Measurements from ENCODE around the gene SLX9.

Gene SLX9

DNA sequence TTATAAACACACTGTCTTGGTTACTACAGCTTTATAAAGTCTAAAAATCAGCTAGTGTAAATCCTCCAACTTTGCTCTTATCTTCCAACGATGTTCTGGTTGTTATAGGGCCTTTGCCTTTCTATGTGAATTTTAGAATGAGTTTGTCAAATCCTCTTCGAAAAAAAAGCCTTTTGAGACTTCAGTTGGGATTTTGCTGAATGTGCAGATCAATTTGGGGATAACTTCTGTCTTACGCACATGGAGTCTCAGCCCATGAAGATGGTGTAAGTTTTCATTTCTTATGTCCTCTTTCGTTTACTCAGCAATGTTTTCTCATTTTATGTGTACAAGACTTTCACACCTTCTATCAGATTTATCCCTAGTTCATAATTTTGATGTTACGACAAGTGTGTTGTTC is 69.8 kb downstream of the SLX9 start:
- DNase-seq: no peak

DNA sequence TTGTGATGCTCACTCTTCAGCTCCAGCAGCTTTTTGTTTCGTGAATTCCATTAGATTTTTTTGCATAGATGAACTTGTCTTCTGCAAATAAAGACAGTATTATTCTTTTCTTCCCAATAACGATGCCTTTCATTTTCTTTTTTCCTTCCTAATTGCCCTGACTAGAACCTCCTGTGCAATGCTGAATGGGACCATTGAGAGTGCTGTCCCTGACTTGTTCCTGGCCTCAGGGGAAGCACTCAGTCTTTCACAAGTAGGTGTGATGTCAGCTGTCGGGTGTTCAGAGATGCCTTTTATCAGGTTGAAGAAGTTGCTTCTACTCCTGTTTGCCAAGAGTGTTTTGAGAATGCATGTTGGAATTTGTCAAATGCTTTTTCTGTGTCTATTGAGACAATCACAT is 70.3 kb downstream of the SLX9 start:
- DNase-seq: no peak

DNA sequence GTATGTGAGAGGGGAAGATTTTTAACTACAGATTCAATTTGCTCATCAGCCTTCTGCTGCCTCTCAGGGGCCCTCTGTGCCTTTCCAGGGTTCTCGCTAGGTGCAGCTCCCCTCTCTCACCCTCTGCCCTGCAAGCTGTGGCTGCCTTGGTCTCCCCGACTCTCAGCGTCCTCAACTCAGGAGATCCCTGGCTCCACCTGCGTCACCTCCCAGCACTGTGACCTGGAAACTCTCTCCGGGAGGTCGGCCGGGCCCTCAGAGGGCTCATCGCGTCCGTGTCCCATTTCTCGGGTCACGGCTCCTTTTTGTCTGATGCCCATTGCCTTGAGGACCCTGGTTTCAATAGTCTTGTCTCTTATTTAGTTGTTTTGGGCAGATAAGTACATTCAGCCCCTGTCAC is 71.0 kb downstream of the SLX9 start:
- DNase-seq: no peak

DNA sequence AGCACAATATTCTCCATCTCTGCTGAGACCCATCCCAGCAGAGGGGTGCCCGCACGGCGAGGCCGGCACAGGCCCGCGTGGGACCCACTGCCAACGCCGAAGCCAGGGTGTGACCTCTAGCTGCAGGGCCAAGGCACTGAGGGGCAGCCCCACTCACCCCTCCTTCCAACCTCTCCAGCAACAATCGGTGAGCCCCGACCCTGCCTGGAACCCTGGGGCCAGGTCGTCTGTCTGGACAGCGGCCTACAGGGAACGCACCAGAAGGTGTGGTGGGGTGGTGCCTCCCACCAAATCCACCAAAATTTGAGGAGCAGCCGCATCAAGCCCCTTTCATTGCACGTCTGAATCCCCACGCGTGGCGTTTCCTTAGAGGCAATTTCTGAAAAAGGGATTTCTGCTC is 71.6 kb downstream of the SLX9 start:
- DNase-seq: no peak

DNA sequence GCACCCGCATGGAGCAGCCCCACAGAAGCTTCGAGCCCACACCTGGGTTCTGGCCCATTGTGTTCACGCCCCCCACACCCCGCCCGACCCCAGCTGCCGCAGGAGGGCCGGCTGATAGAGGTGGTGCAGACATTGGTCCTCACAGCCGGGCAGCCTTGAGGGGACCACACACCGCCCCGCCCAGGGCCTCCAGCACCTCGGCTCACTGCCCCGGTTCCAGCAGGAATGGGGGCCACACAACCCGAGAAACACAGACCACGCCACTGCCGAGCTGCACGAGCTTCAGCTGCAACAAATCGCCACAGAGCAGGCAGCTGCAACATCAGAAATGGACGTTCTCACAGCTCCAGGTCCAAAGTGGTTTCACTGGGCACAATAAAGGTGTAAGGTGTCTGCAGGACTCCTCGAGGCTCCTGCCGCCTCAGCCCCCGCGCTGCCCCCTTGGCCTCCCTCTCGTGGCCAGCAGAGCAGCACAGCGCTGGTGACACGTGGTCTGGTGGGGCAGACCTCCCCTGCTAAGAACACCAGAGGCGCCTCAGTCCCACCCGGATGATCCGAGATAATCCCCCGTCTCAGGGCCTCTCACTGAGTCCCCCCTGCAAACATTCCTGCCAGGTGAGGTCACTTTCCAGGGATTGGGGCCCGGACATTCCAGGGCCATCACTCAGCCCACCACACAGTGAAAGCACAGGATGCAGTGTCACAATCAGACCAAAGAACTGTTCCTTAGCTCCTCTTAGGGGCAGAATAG is 72.3 kb downstream of the SLX9 start:
- no peak for DNase-seq

DNA sequence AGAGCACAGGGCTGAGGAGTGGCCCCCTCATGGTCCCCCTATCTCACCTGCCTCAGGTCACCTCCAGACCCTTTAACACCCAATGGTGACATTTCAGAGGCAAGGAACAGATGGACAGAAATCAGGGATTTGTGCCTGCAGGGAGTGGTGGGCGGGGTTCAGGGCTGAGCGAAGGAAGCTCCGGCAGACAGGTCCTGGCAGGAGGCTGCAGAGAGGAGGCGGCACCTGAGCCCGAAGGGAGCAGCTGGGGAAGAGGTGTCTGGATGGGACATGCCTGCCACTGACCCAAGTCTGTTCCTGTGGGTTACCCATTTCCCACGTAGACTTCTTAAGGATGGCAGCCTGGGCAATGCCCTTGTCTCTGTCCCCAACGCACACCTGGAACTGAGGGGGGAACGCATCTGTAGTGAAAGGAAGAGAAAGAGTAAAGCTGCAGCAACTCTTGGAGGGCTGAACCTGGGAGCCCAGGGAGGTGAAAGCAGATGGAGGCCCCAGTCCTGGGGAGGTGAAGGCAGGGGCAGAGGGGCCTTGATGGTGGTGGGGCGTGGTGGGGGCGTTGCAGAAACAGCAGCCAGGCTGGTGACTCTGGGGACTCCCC is 72.9 kb downstream of the SLX9 start:
- DNase-seq: no peak

DNA sequence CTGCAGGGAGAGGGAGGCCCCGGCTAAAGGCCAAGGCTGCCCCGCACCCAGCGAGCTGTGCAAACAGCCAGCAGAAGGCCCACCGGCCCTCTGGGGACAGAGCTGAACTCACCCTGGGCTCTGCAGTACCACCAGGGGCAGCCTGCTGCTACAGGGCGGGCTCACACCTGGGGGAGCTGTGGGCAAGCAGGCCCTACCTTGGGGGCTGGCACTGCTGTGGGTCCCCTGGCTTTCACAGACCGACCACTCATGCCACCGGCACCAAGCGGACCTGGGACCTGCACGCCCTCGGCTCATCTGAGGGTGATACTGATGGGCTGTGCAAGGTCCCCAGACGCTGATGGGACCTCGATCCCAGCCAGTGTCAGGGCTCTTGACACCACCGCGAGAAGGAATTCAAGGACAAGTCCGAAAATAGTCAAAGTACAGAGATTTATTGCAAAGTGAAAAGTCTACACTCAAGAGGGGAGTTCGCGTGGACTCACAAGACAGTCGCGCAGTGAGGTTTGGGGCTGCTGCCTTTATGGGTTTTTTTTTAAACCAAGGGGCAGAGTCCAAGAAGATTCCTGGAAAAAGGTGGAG is 73.5 kb downstream of the SLX9 start:
- DNase-seq: no peak

DNA sequence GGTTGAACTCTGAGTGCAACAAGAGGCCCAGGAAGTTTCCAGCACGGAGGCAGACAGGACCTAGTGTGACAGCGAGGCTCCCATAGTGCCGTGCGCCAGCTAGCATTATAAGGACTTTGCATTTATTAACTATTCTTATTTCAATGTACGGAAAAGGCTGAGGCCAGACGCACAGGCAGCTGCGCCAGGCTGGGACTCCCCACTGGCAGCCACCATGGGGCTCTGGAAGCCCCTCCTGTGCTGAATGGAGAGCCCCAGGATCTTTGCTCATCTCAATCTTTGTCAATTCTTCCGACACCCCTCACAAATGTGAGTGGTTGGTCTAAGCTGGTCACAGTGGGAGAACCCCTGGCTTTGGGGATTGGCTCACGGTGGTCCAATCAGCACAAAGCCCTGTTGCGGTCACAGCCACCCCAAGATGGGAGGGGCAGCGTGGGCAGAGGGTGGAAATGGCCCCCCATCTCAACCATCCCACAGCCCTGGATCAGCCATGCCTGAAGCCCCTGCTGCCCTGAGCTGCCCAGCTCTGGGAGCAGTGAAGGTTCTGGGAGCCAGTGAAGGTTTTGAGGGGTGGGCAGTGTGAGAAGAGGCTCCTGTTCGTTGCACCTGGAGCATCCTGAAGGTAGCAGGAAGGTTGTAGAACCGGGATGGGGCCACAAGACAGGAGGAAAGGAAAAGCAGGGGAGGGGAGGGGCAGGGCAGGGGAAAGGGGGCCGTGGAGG is 75.1 kb downstream of the SLX9 start:
- DNase-seq: no peak

DNA sequence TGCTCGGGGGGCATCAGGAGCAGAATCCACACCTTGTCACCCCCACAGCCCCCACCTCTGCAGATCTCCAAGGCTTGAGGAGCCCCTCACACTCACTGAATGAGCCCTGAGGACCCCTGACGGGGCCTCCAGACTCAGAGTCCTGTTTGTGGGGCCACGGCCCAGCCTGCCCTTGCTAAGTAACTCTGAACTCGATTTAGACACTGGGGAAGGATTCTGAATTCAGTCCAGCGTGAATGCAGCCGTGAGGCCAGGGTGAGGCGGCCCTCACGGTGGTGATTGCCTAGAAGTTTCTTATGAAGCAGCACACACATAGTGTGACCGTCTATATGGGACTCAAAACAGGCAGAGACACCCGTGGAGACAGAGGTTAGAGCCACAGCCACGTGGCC is 75.6 kb downstream of the SLX9 start:
- DNase-seq: no peak

DNA sequence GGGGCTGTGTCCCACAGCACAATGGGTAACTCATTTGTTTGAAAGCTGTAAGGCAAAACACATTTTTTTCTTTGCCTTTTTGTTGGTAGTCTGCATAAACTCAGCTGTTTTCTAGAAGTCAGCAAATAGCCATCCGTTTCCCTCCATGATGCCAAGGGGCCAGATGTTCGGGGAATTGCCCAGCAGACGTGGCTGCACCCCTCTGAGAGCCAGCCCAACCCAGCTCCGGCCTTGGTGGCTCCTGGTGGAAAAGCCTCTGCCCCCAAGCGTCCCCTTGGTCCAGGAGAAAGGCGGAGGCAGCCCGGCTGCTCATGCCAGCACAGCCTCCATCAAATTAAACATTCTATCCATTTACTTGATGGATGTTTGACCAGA is 76.2 kb downstream of the SLX9 start:
- DNase-seq: no peak

DNA sequence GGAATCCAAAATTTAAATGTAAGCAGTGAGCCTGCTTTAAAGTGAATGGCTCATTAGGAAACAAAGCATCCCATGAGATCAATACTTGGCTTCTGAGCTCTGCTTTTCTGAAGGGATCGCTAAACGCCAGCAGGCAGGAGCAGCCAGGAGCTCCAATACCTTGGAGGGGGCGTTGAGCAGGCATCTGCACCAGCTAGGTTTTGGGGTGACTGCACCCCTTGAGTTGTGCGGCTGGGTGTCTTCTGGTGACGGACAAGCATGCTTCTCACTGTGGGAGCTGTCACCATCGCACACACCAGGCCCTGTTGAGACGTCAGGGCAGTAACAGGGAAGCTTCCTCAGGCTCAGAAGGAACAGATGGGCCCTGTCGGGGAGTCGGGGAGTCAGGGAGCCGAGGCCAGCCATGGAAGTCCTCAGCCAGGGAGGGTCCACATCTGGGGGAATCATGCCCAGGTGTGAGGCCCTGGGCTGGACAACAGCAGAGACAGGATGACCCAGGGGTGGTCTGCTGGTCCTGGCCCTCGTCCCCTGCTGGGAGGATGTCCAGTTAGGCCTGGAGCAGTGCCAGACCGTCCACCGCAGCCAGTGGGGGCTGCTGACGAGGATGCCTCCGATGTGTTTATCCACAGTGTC is 76.7 kb downstream of the SLX9 start:
- no peak for DNase-seq

DNA sequence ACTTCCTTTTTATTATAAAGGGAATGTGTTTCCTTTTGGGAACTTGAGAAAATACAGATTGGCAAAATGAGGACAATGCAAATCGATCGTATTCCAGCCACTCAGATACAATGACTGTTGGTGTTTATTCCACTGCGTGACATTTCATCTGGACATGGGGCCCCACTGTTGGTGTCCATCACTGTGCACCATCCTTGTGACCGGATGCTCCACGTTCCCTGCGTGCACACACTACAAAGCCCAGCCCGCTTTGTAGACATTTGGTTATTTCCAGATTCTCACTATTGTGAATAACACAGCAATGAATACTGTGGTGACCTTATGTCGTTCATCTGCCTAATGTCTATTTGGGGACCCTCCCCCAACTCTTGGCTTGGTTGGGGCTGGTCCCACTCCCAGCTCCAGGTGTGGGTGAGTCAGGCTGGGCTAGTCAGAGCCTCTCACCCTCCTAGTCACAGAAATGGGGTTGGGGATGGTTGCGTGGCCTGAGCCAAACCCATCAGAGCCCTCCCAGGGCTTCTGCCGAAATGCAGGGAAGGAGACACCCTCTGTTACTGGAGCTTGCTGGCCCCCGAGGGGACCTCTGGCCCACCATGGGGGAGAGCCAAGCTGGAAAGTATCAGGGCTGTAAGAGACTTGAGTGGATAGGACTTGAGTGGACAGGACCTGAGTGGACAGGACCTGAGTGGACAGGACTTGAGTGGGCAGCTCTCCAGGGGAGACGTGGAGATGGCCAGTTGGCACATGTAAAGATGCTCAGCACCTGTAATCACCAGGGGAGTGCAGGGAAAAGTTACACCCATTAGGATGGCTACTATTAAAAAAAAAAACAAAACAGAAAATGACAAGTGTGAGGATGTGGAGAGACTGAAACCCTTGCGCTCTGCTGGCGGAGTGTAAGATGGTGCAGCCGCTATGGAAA is 77.5 kb downstream of the SLX9 start:
- DNase-seq: no peak

DNA sequence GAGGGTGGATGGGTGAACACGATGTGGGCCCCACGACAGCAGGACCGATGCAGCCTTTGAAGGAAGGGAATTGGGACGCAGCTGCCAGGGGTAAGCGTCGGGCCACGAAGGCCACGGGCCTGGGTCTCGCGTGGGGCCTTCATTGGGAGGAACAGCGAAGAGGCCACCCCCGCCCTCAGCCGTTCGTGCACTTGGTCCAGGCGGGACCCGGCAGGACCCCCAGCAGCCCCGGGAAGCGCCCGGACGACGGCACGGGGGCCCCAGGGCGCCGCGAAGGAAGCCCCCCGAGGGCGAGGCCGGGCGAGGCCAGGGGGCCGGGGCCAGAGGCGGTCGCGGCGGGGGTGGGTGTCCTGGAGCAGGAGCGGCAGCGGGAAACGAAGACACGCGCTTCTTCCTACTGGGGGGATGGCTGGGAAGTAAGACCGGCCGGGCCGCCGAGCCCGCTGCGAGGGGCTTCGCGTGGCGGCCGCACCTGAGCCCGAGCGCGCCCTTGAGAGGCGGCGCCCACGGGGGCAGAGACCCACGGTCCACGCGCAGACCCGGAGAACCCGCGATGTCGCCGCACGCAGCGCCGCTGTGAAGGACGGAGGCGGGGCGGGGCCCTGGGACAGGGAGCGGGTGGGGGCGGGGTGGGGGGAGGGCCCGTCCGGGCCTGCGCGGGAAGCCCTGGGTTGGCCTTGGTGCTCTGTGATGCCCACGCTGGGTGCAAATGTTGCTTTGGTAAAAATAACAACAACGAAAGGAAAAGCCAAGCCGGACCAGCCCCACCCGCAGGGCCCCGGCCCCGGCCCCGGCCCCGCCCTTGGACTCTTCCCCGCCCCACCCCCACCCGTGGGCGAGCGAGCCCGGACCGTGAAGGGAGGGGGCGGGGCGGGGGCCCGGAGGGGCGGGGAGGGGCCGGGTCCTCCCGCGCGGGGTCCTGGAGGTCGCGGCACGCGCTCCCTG is 78.6 kb downstream of the SLX9 start:
- no peak for DNase-seq

DNA sequence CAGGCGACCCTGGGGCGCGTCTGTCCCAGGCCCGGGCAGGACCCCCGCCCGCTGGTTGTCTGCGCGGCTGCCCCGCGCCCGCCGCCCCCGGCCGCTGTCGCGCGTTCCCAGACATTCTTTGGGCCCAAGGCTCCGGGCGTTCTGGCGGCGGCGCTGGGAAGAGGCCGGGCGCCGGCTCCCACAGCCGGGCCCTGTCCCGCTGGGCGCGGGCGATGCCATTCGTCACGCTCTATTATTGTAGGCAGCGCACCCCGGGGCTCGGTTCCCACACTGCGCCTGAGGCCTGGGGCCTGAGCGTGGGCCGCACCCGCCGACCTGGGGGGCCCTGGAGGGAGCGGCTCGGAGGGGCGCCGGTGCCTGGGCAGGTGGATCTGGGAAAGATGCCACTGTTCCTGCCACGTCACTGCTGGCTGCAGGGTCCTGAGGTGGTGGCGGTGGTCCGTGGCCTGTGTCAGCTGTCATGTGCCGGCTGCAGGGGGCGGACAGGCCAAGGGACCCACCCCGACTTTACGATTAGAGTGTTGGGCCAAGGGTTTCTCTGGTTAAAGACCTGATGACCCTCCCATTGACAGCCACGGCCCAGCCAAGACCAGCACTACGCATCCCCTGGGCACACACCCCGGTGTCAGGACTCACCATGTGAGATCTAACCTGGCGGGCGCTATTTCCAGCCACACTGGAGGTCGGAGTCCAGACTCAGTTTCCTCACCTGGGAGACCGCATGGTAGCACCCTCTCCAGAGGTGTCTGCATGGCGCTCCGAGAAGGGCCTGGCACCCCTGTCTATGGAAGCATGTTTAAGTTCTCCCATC is 79.5 kb downstream of the SLX9 start:
- no peak for DNase-seq

DNA sequence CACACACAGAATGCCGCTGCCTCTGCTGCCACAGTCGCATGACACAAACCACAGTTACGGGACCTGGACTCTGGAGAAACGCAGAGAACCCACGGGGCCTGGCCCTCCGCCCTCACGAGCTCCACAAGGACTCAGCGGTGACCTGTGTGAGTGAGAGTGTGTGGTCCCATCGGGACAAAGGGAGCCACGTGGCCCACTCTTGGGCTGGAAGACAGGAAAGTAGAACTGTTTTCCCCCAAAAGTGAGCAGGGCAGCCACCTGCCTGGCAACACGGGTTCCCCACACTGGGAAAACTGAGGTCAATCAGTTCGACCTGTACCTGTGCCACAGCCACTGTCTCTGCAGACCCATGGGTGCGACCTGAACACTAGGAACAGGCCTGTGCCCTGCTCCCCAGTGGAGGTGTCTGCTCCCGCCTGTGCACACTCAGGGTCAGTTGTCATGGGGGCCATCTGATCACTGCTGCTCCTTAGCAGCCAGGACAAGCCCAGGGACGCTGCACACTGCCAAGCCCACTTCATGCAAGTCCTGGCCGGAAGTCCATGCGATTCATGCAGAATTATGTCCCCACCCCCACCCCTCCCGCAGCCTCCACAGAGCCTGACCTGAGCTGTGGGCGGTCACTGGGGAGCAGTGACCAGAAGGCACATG is 80.2 kb downstream of the SLX9 start:
- DNase-seq: no peak

DNA sequence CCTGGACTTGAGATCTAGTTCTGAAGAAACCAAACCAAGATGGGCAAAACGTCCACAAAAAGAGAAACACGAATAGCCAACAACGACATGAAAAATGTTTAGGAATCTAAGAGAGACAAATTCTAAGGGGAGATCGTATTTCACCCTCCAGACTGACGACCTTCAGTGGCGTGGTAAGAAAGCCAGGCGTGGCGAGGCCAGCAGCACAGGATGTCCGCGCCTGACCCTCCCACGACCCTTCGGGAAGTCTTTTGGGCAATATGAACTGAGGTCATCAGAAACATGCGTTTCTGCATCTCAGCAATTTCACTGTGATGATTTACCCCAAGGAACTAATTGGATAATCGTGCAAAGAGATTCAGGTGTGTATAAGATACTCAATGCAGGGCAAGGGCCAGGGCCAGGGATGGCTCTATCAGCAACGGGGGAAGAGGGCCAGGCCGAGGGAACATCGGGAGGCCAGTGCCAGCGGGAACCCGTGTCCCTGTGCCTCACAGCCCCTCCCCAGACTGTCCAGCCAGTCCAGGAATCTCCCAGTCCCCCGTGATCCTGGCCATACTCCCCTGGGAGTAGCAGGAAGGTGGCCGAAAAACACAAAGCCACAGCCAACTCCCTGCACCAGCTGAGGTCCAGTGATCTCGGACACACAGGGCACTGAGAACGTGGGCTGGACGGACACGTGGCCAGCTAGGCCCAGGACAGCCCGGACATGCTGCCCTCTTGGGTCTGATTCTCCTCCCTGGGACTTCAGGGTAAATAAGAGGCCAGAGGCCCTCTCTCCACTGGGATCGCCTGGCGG is 81.0 kb downstream of the SLX9 start:
- DNase-seq: no peak

DNA sequence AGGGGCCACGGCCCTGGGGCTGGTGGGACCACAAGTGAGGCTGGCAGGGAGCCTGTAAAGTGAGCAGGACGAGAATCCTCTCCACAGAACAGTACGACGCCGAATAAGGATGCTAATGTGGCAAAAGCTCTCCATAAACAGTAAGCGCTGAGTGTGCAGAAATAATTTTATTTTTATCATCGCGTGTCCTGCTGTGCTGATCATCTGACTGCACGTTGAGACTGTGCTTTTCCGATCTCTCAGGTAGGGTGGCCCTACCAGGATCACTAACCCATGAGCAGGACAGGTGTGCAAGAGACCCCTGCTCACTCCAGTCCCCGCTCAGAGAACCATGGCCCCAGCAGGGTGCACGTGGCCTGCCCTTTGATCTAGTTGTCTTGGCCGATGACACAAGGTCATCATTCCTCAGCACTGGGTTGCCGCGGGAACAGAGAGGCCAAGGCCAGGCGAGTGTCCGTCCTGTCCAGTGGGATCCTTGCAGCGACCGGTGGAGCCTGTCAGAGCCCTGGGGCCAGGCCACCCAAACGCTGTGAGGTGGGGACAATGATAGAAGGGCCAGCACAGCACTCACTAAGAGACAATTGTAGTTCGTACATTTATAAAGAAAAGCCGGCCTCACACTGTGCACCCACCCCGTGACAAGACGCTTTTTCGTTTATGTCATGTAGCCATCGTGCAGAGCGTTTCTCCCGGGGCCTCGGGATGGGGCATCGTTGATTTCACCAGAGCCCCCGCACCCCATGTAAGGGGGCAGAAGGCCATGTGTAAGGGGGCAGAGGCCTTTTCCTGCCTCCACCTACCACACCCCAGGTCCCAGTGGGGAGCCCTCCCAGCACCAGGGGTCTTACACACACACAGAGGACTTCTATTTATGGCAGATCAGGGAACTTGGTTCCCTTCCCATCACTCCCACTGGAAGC is 81.9 kb downstream of the SLX9 start:
- DNase-seq: no peak

DNA sequence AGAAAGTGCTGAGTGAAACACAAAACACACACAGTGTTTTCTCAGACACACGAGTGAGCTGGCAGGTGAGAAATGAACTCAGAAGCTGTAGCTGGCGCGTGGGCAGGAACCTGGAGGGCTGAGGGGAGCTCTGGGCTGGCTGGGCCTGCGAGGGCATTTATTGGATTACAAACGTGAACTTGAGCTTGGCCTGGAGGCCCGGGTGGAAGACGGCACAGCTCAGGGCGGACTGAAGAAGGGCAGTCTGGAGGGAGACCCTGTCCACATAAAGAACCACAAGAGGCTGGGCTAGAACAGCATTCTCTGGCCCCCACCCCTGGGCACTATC is 82.5 kb downstream of the SLX9 start:
- no peak for DNase-seq
